GM18507 (cell line): ENCODE measurements around the gene CHRND.
A peak's percentile ranks its signal among the peaks of the same experiment; 100 is the strongest.

Experiments used
- DNase-seq: peaks from one replicate; pipeline ENCODE4 v3.0.0; 2011; ENCODE audit warnings: low read depth; ENCODE audit not compliant: insufficient read length; ENCODE audit errors: extremely low spot score
- FAIRE-seq: peaks from 2 replicates; lab custom pipeline; 2011; peaks lifted over from hg19 to GRCh38; lab: Jason Lieb, UNC

Gene CHRND

DNA sequence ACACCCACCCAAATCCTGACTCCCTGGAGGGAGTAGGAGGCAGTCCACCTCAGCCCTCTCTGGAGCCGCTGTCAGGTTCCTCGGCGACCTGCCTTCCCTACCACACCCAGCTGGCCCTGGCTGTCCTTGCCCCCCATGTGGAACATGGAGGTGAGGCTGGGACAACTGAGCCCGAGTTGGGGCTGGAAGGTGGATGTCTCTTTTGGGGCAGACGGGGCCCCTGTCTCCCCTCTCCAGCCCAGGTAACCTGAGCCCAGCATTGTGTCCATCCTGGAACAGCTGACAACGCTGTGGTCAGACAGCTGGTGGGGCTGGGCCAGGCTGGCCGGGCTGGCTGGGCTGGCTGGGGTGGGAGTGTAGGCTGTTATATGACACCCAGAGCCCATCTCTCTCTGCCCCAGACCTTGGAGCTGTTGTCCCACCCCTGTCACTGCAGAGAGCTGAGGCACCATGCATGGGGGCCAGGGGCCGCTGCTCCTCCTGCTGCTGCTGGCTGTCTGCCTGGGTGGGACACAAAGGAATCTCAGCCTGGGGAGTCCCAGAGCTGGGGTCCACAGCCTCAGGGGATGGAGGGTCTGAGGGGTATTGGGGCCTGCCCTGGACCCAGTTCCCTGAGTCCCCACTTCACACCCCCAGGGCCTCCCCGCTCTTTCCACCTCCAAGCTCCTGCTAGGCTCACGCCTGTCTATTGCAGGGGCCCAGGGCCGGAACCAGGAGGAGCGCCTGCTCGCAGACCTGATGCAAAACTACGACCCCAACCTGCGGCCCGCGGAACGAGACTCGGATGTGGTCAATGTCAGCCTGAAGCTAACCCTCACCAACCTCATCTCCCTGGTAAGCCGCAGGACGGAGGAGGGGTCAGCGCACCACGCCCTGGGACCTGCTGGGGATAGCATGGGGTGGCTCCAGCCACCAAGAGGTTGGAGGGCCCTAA, 13.6 kb downstream of the CHRND start, which contains the start of gene CHRNG:
Gene CHRNG (plus strand): TSS at position 395 of the 934 bp plus-strand sequence. CDS start 56 bp downstream, at position 451.
- no peak for FAIRE-seq
- no peak for DNase-seq

DNA sequence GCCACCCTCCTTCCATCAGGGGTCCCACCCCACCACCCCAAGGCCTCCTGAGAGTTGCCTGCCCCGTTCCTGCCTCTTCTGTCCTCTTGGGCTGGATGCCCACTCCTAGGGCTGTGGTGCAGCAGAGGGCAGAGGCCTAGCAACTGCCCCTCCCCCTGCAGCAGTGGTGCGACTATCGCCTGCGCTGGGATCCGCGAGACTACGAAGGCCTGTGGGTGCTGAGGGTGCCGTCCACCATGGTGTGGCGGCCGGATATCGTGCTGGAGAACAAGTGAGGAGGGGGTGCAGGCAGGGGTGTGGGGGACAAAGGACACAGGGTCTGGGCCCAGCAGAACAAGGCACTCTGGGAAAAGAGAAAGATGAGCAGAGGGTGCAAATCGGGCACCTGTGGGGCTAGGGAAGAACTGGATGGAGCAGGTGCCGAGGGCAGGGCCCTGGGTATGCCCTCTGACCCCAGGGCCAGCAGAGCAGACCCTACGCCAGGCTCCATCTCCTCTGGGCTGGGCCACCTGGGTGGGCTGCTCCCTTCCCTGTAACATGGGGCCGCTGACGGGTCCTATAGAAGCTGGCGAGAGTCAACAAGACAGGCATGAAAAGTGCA, 14.6 kb downstream of the CHRND start:
- FAIRE-seq, result no peak
- DNase-seq, result no peak

DNA sequence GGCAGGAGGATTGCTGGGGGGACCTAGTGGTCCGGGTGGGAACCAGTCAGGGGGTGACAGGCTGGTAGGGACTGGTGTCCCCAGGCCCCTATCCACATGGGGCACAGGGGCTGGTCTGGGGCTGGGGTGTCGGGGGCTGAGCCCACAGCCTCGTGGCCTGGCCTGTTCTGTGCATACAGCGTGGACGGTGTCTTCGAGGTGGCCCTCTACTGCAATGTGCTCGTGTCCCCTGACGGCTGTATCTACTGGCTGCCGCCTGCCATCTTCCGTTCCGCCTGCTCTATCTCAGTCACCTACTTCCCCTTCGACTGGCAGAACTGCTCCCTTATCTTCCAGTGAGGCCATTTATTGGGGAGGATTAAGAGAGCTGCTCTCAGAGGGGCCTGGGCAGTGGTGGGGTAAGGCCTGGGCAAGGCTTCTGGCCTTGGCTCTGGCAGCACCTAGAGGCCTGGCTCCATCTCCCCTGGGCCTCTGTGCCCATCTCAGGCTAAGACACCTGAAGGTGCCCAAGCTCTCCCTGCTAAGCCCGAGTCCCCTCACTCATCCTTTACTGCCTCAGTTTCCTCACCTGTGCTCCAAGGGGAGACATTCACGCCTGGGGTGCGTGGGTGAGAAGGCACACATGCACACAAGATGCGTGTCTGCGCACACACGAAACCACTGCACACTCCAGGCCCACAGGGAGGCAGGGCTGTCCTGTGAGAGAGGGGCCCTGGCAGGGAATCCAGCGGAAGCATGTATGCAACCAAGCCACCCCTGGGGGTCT, 15.4 kb downstream of the CHRND start:
- no peak for DNase-seq
- no peak for FAIRE-seq

DNA sequence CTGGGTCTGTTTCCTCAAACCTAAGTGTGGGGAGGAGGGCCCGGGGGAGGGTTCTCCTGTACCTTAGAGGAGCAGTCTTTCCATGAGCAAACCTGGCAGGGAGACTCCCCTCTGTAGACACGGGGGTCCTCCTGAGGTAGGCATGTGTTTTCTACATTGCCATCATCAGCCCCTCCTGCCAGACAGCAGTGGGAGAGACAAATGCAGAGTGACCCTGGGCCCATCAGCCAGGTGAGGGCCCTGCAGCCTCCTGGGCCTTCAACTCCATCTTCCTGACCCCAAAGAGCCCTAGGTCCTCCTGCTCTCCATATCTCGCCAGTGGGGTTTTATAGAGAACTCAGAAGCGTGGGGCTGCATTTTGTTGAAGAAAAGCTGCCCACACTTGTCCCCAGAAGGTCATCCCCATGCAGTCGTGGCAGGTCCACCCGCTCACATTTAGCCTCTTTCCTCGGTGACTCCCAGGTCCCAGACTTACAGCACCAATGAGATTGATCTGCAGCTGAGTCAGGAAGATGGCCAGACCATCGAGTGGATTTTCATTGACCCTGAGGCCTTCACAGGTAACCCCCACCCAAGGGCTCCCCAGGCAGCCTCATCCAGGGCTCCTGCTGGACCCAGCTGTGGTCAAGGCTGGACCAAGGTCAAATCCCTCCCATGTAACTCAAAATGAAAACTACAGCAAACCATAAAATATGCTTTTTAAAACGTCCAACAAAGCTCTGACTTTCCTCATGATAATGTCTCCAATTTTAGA, 16.2 kb downstream of the CHRND start:
- FAIRE-seq, result no peak
- DNase-seq, result no peak

DNA sequence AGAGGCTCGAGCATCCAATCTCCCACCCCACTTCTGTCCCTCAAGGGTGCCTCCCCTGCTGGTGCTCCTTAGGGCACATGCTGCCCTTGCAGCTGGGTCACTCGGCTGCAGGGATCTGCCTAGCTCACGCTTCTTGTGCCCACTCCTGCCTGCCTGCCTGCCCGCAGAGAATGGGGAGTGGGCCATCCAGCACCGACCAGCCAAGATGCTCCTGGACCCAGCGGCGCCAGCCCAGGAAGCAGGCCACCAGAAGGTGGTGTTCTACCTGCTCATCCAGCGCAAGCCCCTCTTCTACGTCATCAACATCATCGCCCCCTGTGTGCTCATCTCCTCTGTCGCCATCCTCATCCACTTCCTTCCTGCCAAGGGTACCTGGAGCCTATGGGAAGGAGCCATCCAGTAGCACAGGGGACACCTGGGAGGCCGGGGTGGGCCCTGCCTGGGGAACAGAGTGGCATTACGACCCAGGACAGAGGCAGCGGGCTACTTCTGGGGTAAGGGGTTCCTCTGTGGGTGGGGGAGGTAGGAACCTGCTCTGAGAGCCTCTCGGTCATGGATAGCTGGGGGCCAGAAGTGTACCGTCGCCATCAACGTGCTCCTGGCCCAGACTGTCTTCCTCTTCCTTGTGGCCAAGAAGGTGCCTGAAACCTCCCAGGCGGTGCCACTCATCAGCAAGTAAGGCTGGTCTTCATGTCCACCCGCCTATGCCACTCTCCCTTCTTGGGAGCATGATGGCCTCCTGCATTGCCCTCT, 16.9 kb downstream of the CHRND start:
- DNase-seq (no peak), FAIRE-seq (no peak)

DNA sequence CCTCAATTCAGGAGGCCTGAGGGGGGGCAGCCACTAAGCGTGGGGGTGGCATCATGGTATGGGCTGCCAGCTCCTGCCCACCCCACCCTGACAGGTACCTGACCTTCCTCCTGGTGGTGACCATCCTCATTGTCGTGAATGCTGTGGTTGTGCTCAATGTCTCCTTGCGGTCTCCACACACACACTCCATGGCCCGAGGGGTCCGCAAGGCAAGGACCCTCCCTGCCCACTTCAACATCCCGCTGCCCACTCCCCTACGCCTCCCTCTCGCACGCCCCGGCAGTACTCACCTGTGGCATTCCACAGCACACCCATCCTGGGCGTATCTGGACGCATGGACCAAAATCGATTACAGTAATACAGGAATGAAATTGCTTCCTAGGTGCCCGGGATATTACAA, 17.5 kb downstream of the CHRND start:
- FAIRE-seq (no peak), DNase-seq (no peak)

DNA sequence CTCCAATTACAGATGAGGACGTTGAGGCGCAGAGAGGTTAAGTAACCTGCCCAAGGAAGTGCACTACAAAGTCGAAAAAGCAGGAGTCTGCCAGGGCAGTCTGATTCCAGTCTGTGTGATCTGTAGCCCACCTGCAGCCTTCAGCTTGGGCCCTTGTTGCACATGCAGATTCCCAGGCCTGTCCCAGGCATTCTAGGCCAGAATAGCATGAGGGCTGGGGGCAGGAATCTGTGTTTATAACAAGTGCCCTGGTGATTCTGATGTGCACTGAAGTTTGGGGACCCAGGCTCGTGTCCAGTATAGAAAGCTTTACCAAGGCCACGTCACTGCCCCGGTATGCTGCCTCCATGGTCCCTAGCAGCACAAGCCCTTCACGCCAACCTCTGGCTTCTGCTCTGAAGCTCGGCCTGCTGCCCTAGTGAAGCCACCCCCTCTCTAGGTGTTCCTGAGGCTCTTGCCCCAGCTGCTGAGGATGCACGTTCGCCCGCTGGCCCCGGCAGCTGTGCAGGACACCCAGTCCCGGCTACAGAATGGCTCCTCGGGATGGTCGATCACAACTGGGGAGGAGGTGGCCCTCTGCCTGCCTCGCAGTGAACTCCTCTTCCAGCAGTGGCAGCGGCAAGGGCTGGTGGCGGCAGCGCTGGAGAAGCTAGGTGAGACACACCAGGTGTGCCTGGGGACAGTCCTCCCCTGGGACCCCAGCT, 18.1 kb downstream of the CHRND start:
- DNase-seq (no peak), FAIRE-seq (no peak)

DNA sequence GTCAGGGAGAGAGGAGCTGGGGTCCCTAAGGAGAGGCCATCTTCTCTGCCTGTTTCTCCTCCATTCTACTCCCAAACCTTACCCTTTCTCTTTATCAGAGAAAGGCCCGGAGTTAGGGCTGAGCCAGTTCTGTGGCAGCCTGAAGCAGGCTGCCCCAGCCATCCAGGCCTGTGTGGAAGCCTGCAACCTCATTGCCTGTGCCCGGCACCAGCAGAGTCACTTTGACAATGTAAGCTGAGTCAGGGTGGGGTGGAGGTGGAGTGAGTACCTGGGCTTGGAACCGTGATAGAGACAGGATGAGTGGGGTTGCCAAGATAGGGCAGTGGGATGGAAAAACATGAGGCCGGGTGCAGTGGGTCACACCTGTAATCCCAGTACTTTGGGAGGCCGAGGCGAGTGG, 18.7 kb downstream of the CHRND start:
- FAIRE-seq, result no peak
- DNase-seq, result no peak

DNA sequence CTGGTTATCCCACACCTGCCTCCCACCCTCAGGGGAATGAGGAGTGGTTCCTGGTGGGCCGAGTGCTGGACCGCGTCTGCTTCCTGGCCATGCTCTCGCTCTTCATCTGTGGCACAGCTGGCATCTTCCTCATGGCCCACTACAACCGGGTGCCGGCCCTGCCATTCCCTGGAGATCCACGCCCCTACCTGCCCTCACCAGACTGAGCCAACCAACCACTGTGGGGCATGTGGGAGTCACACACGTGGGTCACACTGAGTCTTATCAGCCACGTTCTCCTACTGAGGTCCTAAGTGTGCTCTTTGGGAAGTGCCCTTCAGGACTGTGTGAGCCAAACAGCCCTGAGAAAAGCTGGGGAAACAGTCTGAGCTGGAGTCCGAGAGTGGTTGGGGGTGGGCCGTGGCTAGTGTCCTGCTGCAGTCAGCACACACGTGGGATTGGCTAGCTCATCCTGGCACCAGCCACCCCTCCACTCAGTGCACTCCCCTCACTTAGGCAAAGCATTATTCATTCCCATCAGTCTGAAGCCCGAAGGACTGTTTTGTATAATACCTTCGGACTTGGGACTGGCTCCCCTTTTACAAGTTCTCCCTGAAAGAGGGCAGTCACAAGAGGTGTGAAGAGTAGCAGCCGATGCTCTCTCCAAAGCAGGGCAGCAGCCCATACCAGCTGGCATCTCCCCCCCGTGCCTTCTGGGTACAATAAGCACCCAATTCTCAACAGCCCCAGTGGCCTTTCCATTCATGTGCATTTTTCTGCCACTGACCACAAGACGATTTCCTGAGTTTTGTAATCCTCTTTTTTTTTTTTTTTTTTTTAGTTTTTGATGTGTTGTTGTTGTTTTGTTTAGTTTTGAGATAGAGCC, 19.8 kb downstream of the CHRND start:
- FAIRE-seq (no peak), DNase-seq (no peak)

DNA sequence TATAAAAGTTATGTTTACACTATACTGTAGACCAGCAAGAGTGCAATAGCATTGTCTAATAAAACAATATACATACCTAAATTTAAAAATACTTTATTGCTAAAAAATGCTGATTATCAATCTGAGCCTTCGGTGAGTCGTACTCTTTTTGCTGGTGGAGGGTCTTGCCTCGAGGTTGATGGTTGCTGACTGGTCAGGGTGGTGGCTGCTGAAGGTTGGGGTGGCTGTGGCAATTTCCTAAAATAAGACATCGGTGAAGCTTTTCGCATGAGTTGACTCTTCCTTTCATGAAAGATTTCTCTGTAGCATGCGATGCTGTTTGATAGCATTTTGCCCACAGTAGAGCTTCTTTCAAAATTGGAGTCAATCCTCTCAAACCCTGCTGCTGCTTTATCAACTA, 22.0 kb downstream of the CHRND start:
- DNase-seq (no peak), FAIRE-seq (no peak)

DNA sequence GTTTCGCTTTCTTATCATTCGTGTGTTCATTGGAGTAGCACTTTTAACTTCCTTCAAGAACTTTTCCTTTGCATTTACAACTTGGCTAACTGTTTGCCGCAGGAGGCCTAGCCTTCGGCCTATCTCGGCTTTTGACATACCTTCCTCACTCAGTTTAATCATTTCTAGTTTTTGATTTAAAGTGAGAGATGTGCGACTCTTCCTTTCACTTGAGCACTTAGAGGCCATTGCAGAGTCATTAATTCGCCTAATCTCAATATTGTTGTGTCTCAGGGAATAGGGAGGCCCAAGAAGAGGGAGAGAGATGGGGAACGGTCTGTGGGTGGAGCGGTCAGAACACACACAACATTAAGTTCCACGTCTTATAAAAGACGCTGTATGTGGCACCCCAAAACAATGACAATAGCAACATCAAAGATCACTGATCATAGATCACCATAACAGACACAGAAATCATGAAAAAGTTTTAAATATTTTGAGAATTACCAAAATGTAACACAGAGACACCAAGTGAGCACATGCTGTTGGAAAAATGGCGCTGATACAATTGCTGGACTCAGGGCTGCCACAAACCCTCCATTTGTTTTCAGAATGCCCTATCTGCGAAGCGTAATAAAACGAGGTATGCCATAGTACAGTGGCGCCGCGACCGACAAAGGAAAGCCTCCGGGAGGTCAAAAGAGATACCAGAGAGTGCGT, 23.8 kb downstream of the CHRND start:
- FAIRE-seq (no peak), DNase-seq (no peak)

DNA sequence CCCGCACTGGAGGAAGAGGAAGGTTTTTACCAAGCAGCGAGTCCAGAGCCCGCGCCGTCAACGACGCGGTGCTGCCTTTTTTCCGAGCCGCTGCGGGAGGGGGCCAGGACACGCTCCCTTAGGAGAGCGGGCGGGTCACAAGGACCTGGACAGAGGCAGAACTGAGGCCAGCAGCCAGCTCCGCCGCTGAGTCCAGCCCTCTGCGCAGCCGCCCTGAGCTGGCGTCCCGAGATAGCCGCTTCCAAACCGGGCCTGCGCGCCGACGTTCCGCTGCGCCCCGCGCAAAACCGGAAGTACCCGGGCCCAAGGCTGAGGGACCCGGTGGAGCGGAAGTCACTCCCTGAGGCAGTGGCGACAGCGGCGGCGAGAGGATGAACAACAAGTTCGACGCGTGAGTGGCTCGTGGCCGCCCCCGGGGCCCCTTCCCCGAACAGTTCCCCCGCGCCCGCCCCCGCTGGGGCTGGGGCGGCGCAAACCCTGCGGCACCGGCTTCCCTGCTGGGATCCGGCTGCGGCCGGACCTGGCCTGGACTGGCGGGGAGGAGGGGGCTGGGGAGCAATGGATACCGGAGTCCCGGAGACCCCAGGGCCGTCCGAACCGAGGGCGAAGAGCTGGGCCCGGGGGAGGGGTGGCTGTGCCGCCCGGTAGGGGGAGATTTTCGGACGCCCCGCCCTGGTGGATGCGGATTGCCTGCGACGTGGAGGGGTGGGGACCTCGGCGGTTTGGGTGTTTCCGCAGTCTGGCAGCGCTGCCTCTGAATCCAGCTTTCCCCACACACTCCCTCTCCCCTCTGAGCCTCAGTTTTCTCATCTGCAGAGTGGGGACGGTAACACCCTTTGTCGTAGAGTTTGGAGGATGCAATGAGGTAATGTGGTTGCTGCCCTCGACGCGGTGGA, 24.6 kb downstream of the CHRND start, which contains the start of the genes EIF4E2 and TIGD1:
Gene EIF4E2 (plus strand): TSS at position 336 of the 896 bp plus-strand sequence. CDS start 36 bp downstream, at position 372.
Gene TIGD1 (minus strand): TSS at position 204 of the 896 bp plus-strand sequence. CDS start 675 bp downstream, outside the sequence.
- peak; percentile 86 for FAIRE-seq

DNA sequence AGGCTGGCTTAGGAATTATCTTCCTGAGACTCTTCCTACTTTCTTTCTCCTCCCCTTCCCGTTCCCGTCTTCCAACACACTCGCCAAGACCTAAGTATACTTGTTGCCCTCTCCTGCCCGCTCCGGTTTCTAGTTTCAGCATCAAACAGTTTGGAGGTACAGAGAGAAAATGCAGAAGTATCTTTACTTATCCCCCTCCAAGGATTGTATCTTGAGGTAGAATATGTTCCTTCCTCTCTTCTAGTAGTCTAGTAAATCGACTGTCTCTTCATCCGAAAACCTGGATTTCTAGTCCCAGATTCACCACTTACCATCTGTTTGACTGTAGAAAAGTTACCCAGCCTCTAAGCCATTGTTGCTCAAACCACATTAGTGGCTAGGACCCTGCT, 25.3 kb downstream of the CHRND start:
- FAIRE-seq, result no peak

More for the DNA sequence above, 24.6 kb downstream of the CHRND start, which contains the start of the genes EIF4E2 and TIGD1:
- DNase-seq, result peak; percentile 99

DNA sequence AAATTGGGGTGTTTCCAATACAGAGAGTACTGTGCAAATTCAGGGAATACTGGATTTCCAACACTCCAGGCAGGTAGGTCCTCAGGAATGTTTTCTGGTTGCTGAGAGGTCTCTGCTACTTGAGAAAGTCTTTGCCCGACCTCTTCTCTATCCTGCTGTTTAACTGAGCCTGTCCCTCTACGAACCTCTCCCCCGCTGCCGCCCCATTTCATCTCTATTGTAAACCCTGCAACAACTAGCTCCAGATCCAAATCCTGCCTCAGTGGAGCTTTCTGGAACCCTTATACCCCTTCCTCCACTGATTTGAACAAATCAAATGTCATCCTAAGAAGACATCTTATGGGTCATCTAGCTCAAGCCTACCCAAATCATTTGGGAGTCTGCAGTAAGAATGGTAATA, 25.8 kb downstream of the CHRND start:
- FAIRE-seq, result no peak
- DNase-seq, result no peak

More for the DNA sequence above, 25.3 kb downstream of the CHRND start:
- DNase-seq, result no peak

DNA sequence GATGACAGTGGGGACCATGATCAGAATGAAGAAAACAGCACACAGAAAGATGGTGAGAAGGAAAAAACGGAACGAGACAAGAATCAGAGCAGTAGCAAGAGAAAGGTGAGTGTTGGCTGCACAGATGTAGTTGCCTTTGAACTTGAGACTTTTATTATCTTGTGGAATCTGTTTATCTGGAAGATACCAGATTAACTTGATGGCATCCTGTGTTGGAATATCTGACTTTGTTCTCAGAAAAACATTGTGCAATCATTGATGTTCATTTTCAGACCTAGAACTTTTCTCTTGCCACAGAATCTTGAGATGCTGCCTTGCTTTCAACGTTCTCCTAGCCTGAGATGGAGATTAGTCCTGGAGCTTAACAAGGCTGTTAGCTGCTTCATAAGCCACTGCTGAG, 30.5 kb downstream of the CHRND start:
- FAIRE-seq, result no peak
- DNase-seq, result no peak
